Peyer's patch (tissue), 4 donors: ENCODE measurements around the gene FGF1.

ENCODE experiments used
- CTCF ChIP-seq, 6 experiments: fragments of 450-650 bp in 4 of 6; fragments of 200-600 bp in 2 of 6; sonication (generic) in 1 of 6; IDR thresholded peaks; one replicate each; pipeline ENCODE4 v1.5.1; 2017 to 2019; ENCODE audit warnings: antibody characterized with exemption in 6 of 6, mild to moderate bottlenecking in 3 of 6, moderate library complexity in 1 of 6
- POLR2A ChIP-seq, 2 donors: fragments of 450-650 bp; IDR thresholded peaks; one replicate each; pipeline ENCODE4 v1.5.1; 2017; ENCODE audit warnings: antibody characterized with exemption in 2 of 2, mild to moderate bottlenecking in 2 of 2, moderate library complexity in 2 of 2

- TF ChIP-seq CTCF (IDR thresholded peaks at IDR 0.05): no peak
- no peak for TF ChIP-seq POLR2A (IDR thresholded peaks at IDR 0.05)
Measured at GRCh38 chr5:142661143-142661542, 24.7 kb downstream of the FGF1 start.
